Measurements from ENCODE around the gene CYP2A6.

Gene CYP2A6

DNA sequence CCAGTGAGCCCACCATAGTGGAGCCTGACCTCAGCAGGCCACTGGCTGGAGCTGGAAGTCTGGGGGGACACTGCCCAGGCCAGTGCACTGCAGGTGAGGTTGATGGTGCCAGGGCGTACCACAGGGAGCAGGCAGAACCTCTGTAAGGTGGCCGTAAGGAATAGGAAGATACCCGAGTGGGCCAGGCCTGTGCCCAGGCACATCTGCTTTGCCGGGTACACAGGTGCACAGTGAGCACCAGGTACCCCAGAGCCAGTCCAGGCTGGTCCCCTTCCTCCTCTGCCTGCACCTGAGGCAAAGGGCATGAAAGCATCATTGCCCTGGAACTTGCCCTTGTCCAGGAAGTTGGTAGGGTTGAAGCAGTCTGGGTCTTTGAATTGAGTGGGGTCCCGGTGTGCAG is 41.8 kb downstream of the CYP2A6 start:
- peaks cover 4% of the 10 kb centered on the region for H3K36me3 ChIP-seq (ENCODE audit: control insufficient read depth, insufficient read depth, low read length)
- 96 to 97% methylated on average over 5 of the region's 5 CpGs for WGBS, 2 experiments
- H3K27me3 ChIP-seq (ENCODE audit: control insufficient read depth, insufficient read depth, low read length, poor library complexity, severe bottlenecking): peaks cover 16% of the 10 kb centered on the region
- no peak overlapping the region for H3K4me3 ChIP-seq (ENCODE audit: insufficient read depth, low read depth, low read length)
- H3K4me1 ChIP-seq (ENCODE audit: control insufficient read depth, insufficient read depth, low read length): peaks cover 41% of the 10 kb centered on the region
- no peaks in the 10 kb centered on the region for H3K9me3 ChIP-seq (ENCODE audit: control insufficient read depth, low read length)
- no peak overlapping the region for H3K27ac ChIP-seq (ENCODE audit: insufficient read depth, low read depth, low read length, poor library complexity, severe bottlenecking)

GRCh38 chr19:40808021-40808325 is 42.3 kb downstream of the CYP2A6 start:
- Histone ChIP-seq H3K9me3 (ENCODE audit: control insufficient read depth, low read length) (no peaks in the 10 kb centered on the region), H3K4me1 (ENCODE audit: control insufficient read depth, insufficient read depth, low read length) (peaks cover 42% of the 10 kb centered on the region), H3K27ac (ENCODE audit: insufficient read depth, low read depth, low read length, poor library complexity, severe bottlenecking) (no peak overlapping the region), H3K27me3 (ENCODE audit: control insufficient read depth, insufficient read depth, low read length, poor library complexity, severe bottlenecking) (peaks cover 14% of the 10 kb centered on the region), H3K36me3 (ENCODE audit: control insufficient read depth, insufficient read depth, low read length) (peaks cover 4% of the 10 kb centered on the region), H3K4me3 (ENCODE audit: insufficient read depth, low read depth, low read length) (no peak overlapping the region)
- WGBS, 2 experiments: 99 to 100% methylated on average over 2 of the region's 2 CpGs

GRCh38 chr19:40807147-40808020 is 42.9 kb downstream of the CYP2A6 start:
- peaks cover 48% of the 10 kb centered on the region for H3K4me1 ChIP-seq (ENCODE audit: control insufficient read depth, insufficient read depth, low read length)

DNA sequence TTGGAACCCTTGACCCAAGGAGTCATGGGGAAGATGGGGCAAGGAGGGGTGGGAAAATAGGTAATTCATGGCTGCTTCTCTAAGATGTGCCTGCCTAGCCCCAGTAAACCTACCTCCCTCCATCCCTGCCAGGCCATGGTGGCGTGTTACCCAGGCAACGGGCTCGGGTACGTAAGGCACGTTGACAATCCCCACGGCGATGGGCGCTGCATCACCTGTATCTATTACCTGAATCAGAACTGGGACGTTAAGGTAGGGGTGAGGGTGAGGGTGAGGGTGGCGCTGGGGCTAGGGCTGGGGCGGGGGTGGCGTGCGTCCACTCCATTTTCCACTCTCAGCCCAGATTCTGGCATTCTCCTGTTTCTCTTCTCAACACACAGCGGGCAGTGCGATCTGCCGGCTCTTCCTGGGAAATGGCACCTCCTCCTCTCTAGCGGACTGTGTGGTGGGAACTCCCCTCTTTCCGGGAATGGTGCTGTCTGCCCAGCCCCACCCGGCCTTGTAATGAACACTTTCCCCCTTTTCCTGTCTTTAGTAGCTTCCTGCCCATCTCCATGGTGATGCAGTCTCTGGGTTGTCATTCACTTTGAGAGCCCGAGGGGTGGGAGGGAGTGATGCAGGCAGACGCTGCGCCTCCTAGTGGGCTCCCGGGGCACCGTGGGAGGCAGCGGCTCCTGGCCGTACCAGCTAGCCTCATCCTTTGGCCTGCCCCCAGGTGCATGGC is 43.7 kb downstream of the CYP2A6 start:
- Histone ChIP-seq H3K27me3 (ENCODE audit: control insufficient read depth, insufficient read depth, low read length, poor library complexity, severe bottlenecking) (peaks cover 2% of the 10 kb centered on the region), H3K27ac (ENCODE audit: insufficient read depth, low read depth, low read length, poor library complexity, severe bottlenecking) (peak overlapping the region; percentile 64), H3K4me3 (ENCODE audit: insufficient read depth, low read depth, low read length) (peak overlapping the region; percentile 14), H3K4me1 (ENCODE audit: control insufficient read depth, insufficient read depth, low read length) (peaks cover 46% of the 10 kb centered on the region), H3K9me3 (ENCODE audit: control insufficient read depth, low read length) (no peaks in the 10 kb centered on the region), H3K36me3 (ENCODE audit: control insufficient read depth, insufficient read depth, low read length) (peaks cover 4% of the 10 kb centered on the region)
- 27 to 31% methylated on average over 26 of the region's 26 CpGs for WGBS, 2 experiments

More at GRCh38 chr19:40807147-40808020, 42.9 kb downstream of the CYP2A6 start:
- H3K36me3 ChIP-seq (ENCODE audit: control insufficient read depth, insufficient read depth, low read length): peaks cover 4% of the 10 kb centered on the region
- 81 to 83% methylated on average over 18 of the region's 18 CpGs for WGBS, 2 experiments
- H3K4me3 ChIP-seq (ENCODE audit: insufficient read depth, low read depth, low read length): peak overlapping the region; percentile 14
- peaks cover 8% of the 10 kb centered on the region for H3K27me3 ChIP-seq (ENCODE audit: control insufficient read depth, insufficient read depth, low read length, poor library complexity, severe bottlenecking)
- peak overlapping the region; percentile 12 for H3K27ac ChIP-seq (ENCODE audit: insufficient read depth, low read depth, low read length, poor library complexity, severe bottlenecking)
- H3K9me3 ChIP-seq (ENCODE audit: control insufficient read depth, low read length): no peaks in the 10 kb centered on the region

- WGBS, 2 experiments: 89 to 97% methylated on average over 2 of the region's 2 CpGs
- Histone ChIP-seq H3K27ac (ENCODE audit: insufficient read depth, low read depth, low read length, poor library complexity, severe bottlenecking) (no peak overlapping the region), H3K27me3 (ENCODE audit: control insufficient read depth, insufficient read depth, low read length, poor library complexity, severe bottlenecking) (no peaks in the 10 kb centered on the region), H3K4me3 (ENCODE audit: insufficient read depth, low read depth, low read length) (no peak overlapping the region), H3K9me3 (ENCODE audit: control insufficient read depth, low read length) (no peaks in the 10 kb centered on the region), H3K36me3 (ENCODE audit: control insufficient read depth, insufficient read depth, low read length) (peaks cover 12% of the 10 kb centered on the region), H3K4me1 (ENCODE audit: control insufficient read depth, insufficient read depth, low read length) (peaks cover 57% of the 10 kb centered on the region)
Measured at GRCh38 chr19:40805258-40805868, 44.9 kb downstream of the CYP2A6 start.

- H3K4me1 ChIP-seq (ENCODE audit: control insufficient read depth, insufficient read depth, low read length): peaks cover 57% of the 10 kb centered on the region
- no peaks in the 10 kb centered on the region for H3K27me3 ChIP-seq (ENCODE audit: control insufficient read depth, insufficient read depth, low read length, poor library complexity, severe bottlenecking)
- peaks cover 12% of the 10 kb centered on the region for H3K36me3 ChIP-seq (ENCODE audit: control insufficient read depth, insufficient read depth, low read length)
Measured at GRCh38 chr19:40804783-40805242, 45.4 kb downstream of the CYP2A6 start.

DNA sequence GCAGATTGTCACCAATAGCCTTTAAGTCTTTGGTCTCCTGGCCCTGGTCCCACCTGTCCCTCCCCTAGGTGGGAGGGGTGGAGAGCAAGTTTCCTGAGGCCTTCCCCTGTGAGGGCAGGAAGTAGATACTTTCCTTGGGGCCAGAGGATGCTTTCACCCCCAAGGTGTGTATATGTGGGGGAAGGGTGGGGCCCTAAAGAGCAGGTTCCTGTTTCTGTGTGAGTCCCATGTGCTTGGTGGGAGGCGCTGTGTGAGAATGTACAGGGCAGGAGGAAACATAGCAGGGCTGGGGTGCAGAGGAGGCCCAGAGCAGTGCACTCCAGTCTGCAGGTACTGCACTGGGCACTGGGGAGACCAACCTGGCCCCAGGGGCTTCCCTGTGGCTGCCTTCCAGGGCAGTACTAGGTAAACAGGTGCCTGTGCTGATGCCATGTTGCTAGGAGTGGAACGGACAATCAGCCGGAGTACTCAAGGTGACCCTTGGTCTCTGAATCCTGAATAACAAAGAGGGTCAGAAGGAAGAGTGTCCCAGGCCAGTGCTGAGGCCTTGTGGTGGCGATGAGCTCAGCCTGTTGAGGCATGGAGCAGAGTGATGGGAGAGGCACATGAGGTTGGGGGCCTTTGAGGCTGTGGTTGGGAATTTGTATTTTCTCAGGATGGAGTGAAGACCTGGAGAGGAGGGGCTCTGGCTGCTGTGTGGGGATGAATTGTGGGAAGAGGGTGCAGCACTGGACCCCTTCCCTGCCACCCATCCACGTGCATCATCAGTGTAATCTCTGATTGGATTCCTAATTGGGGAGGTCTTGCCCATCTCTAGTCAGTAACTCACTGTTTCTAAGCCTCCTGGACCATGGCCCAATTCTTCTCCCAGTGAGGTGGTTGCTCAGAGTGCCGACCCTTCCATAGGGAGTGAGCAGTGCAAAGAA is 46.1 kb downstream of the CYP2A6 start:
- no peaks in the 10 kb centered on the region for H3K9me3 ChIP-seq (ENCODE audit: control insufficient read depth, low read length)
- WGBS, 2 experiments: 90 to 91% methylated on average over 6 of the region's 6 CpGs
- H3K27ac ChIP-seq (ENCODE audit: insufficient read depth, low read depth, low read length, poor library complexity, severe bottlenecking): no peak overlapping the region
- no peak overlapping the region for H3K4me3 ChIP-seq (ENCODE audit: insufficient read depth, low read depth, low read length)
- H3K27me3 ChIP-seq (ENCODE audit: control insufficient read depth, insufficient read depth, low read length, poor library complexity, severe bottlenecking): no peaks in the 10 kb centered on the region
- H3K4me1 ChIP-seq (ENCODE audit: control insufficient read depth, insufficient read depth, low read length): peaks cover 55% of the 10 kb centered on the region
- peaks cover 12% of the 10 kb centered on the region for H3K36me3 ChIP-seq (ENCODE audit: control insufficient read depth, insufficient read depth, low read length)

More at GRCh38 chr19:40804783-40805242, 45.4 kb downstream of the CYP2A6 start:
- 93% methylated on average over 7 of the region's 7 CpGs for WGBS, 2 experiments
- Histone ChIP-seq H3K27ac (ENCODE audit: insufficient read depth, low read depth, low read length, poor library complexity, severe bottlenecking) (no peak overlapping the region), H3K9me3 (ENCODE audit: control insufficient read depth, low read length) (no peaks in the 10 kb centered on the region), H3K4me3 (ENCODE audit: insufficient read depth, low read depth, low read length) (no peak overlapping the region)

DNA sequence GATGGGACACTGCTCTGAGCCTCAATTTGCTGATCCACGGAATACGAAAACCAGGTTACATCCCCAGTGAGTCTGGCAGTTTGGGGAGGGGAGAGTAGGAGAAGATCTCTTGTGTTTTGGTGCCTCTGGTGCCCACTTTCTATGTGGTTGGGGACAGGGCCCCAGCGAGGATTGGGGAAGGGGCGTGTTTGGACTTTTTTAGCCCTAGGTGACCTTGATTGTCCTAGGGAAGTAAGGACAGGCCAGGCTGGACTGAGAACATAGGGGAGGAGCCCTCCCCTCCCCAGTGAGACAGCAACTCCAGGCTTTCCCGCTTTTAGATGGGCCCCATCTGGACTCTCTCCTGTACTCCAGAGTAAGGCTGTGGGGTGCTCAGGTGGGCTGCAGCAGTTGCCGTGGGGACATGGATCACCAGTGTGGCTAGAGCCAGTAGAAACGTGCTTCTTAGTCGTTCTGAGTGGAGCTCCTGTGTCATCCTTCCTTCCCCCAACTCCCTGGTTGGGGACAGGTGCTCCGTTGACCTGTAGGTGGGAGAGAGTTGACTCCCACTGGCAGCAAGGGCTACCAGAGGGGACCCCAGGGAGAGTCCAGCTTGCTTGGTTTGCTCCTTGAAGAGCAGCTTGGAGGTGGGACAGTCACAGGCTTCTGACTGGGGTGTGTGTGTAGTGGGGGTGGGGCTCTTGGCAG is 46.9 kb downstream of the CYP2A6 start:
- Histone ChIP-seq H3K27ac (ENCODE audit: insufficient read depth, low read depth, low read length, poor library complexity, severe bottlenecking) (no peak overlapping the region), H3K4me3 (ENCODE audit: insufficient read depth, low read depth, low read length) (no peak overlapping the region), H3K27me3 (ENCODE audit: control insufficient read depth, insufficient read depth, low read length, poor library complexity, severe bottlenecking) (no peaks in the 10 kb centered on the region), H3K36me3 (ENCODE audit: control insufficient read depth, insufficient read depth, low read length) (peaks cover 7% of the 10 kb centered on the region), H3K9me3 (ENCODE audit: control insufficient read depth, low read length) (no peaks in the 10 kb centered on the region), H3K4me1 (ENCODE audit: control insufficient read depth, insufficient read depth, low read length) (peaks cover 55% of the 10 kb centered on the region)
- WGBS, 2 experiments: 80% methylated on average over 9 of the region's 9 CpGs

All from ectodermal cell (in vitro differentiated cells).